GM12878 (cell line): ENCODE measurements around the gene KRT32. TPM values are rescaled to one million over a fixed set of nuclear protein-coding genes. Genes with fewer than 3 reads are reported as not detected.

Experiments used
- ATAC-seq: fragments of 200-7000 bp; cut with Tn5 transposase; 3 replicates; pipeline ENCODE4 v1.9.1; 2020; ENCODE audit warnings: mild to moderate bottlenecking, moderate library complexity
- BruUV-seq: library from RNA; stranded (reverse); fragments of 400-500 nt; replicated peaks from 2 replicates; lab custom pipeline; 2021; lab: Mats Ljungman, UMichigan
- CTCF ChIA-PET: fragments of 300-600 bp; sonication (Branson Sonifier 250); formaldehyde crosslinking; extraction: SDS; loops from one replicate; lab custom pipeline; 2021; ENCODE audit warnings: inconsistent platforms; lab: Yijun Ruan, JAX
- POLR2A ChIA-PET: fragments of 350-600 bp; formaldehyde crosslinking; extraction: SDS; loops from one replicate; lab custom pipeline; 2021; ENCODE audit warnings: inconsistent platforms; lab: Charles Lee
- RAD21 ChIA-PET: fragments of 300-600 bp; sonication (Branson Sonifier 250); formaldehyde crosslinking; loops from one replicate; lab custom pipeline; 2023; ENCODE audit warnings: antibody characterized with exemption; ENCODE audit not compliant: unreplicated experiment; lab: Charles Lee
- SMC1A ChIA-PET: fragments of 300-600 bp; sonication (Branson Sonifier 250); formaldehyde crosslinking; loops from one replicate; lab custom pipeline; 2023; ENCODE audit not compliant: unreplicated experiment, uncharacterized antibody; lab: Charles Lee
- DNase-seq: peaks from one replicate; pipeline ENCODE4 v3.0.0-alpha.2; 2011; ENCODE audit warnings: low read depth, low spot score
- FAIRE-seq: peaks from 3 replicates; lab custom pipeline; 2011; peaks lifted over from hg19 to GRCh38; lab: Jason Lieb, UNC
- H2AFZ ChIP-seq: 2 replicates; pipeline ENCODE4 v1.6.0; 2011; ENCODE audit warnings: low read depth, low read length, control low read depth; ENCODE audit not compliant: control insufficient read depth
- H3K27ac ChIP-seq: 2 replicates; pipeline ENCODE4 v1.5.1; 2011; ENCODE audit warnings: control low read depth; ENCODE audit not compliant: control insufficient read depth, insufficient read depth
- H3K27me3 ChIP-seq, 2 experiments: replicated peaks in 1 of 2; 2 replicates each; pipeline versions ENCODE4 v1.6.0 to v1.6.1; 2011; ENCODE audit warnings: low read length in 1 of 2; ENCODE audit not compliant: control insufficient read depth in 2 of 2, insufficient read depth in 2 of 2
- H3K36me3 ChIP-seq, 2 experiments: 2 replicates each; pipeline ENCODE4 v1.5.1; 2011; ENCODE audit warnings: low read length in 1 of 2; ENCODE audit not compliant: control insufficient read depth in 2 of 2, insufficient read depth in 2 of 2
- H3K4me1 ChIP-seq: 2 replicates; pipeline ENCODE4 v1.6.1; 2011; ENCODE audit warnings: mild to moderate bottlenecking, low read length, moderate library complexity, mixed read lengths; ENCODE audit not compliant: control insufficient read depth, insufficient read depth
- H3K4me2 ChIP-seq: 2 replicates; pipeline ENCODE4 v1.6.0; 2011; ENCODE audit warnings: control low read depth; ENCODE audit not compliant: control insufficient read depth, insufficient read depth
- H3K4me3 ChIP-seq: fragments of 200-600 bp; sonication (generic); 2 replicates; pipeline ENCODE4 v1.5.1; 2016
- H3K79me2 ChIP-seq: 2 replicates; pipeline ENCODE4 v1.6.0; 2011; ENCODE audit warnings: low read length; ENCODE audit not compliant: control insufficient read depth, insufficient read depth
- H3K9ac ChIP-seq: 2 replicates; pipeline ENCODE4 v1.8.0; 2011; ENCODE audit warnings: low read length, control low read depth, mixed read lengths; ENCODE audit not compliant: control insufficient read depth, insufficient read depth
- H3K9me3 ChIP-seq: replicated peaks from 3 replicates; pipeline ENCODE4 v1.5.1; 2011; ENCODE audit warnings: mild to moderate bottlenecking, low read length; ENCODE audit not compliant: control insufficient read depth, insufficient read depth
- H4K20me1 ChIP-seq: 2 replicates; pipeline ENCODE4 v1.6.0; 2011; ENCODE audit not compliant: control insufficient read depth, insufficient read depth
- CREB1 ChIP-seq: IDR thresholded peaks from 2 replicates; pipeline ENCODE4 v1.6.1; 2012; ENCODE audit warnings: low read depth, mild to moderate bottlenecking, inconsistent platforms
- CREM ChIP-seq: IDR thresholded peaks from 2 replicates; pipeline ENCODE4 v1.6.1; 2014; ENCODE audit warnings: antibody characterized with exemption, low read depth
- E2F8 ChIP-seq: fragments of 450-650 bp; IDR thresholded peaks from 2 replicates; pipeline ENCODE4 v1.6.1; 2018; ENCODE audit warnings: mild to moderate bottlenecking, low read depth, moderate library complexity; ENCODE audit not compliant: partially characterized antibody
- EZH2 ChIP-seq: IDR thresholded peaks from 2 replicates; pipeline ENCODE4 v1.6.1; 2012; ENCODE audit warnings: low read depth, mild to moderate bottlenecking, control low read depth, inconsistent platforms, low read length, borderline replicate concordance; ENCODE audit not compliant: control insufficient read depth
- FOXM1 ChIP-seq: IDR thresholded peaks from 2 replicates; pipeline ENCODE4 v1.6.1; 2012; ENCODE audit warnings: low read depth, mild to moderate bottlenecking, inconsistent platforms, low read length, moderate library complexity
- IRF4 ChIP-seq: IDR thresholded peaks from 2 replicates; pipeline ENCODE4 v1.6.1; 2011; ENCODE audit warnings: low read depth, low read length
- RAD51 ChIP-seq: fragments of 450-650 bp; IDR thresholded peaks from 2 replicates; pipeline ENCODE4 v1.6.1; 2016; ENCODE audit warnings: moderate library complexity, mild to moderate bottlenecking, inconsistent platforms
- SIX5 ChIP-seq: IDR thresholded peaks from 2 replicates; pipeline ENCODE4 v1.6.1; 2011; ENCODE audit warnings: mild to moderate bottlenecking, low read depth, low read length, moderate library complexity; ENCODE audit not compliant: severe bottlenecking
- SMAD5 ChIP-seq: IDR thresholded peaks from 2 replicates; pipeline ENCODE4 v1.6.1; 2016; ENCODE audit warnings: antibody characterized with exemption, low read depth
- SUZ12 ChIP-seq: fragments of 200-600 bp; sonication (generic); IDR thresholded peaks from one replicate; pipeline ENCODE4 v1.6.1; 2018; ENCODE audit warnings: antibody characterized with exemption, mild to moderate bottlenecking; ENCODE audit not compliant: unreplicated experiment
- WGBS: methylation state at CpG from one replicate; pipeline ENCODE4 v1.1.6; 2016; ENCODE audit warnings: low lambda C conversion rate; ENCODE audit not compliant: insufficient replicate concordance, insufficient coverage; ENCODE audit errors: missing lambda C conversion rate; 5-methylcytosine and 5-hydroxymethylcytosine counted together
- in situ Hi-C: fragments of 300-500 bp; cut with MboI; formaldehyde crosslinking; loops from 9 replicates; pipeline ENCODE4 v1.14.3; 2018; ENCODE audit warnings: mixed read lengths
- intact Hi-C: fragments of 100-400 bp; cut with micrococcal nuclease; formaldehyde crosslinking; loops from one replicate; pipeline ENCODE4 v1.14.2; 2022; ENCODE audit not compliant: unreplicated experiment
- polyA plus RNA-seq, 11 experiments: library from polyadenylated mRNA; depleted of rRNA in 4 of 11; unstranded in 6 of 11; stranded (reverse) in 5 of 11; fragments of >200 nt; fragmentation: Nextera tagmentation in 4 of 11; fragmentation: Illumina TruSeq in 1 of 11; extraction: Ambion mirVana in 4 of 11; extraction: Trizol in 1 of 11; gene quantifications; 1 replicate in 1 of 11; 2 replicates in 10 of 11; pipeline versions ENCODE4 v1.2.1 to v1.2.3, GENCODE V29; 2011 to 2016; ENCODE audit warnings: inconsistent platforms in 2 of 11, missing spikeins in 2 of 11, low read depth in 1 of 11
- total RNA-seq, 4 experiments: library from RNA; depleted of rRNA in 3 of 4; stranded (reverse); fragments of >200 nt in 3 of 4; fragmentation: Illumina TruSeq in 1 of 4; extraction: Trizol in 1 of 4; gene quantifications; 2 replicates each; pipeline versions ENCODE4 v1.2.1 to v1.2.3, GENCODE V29; 2013 to 2021
- TF ChIP-seq, protein P1 (sequence below): IDR thresholded peaks from 2 replicates; pipeline ENCODE4 v1.6.1; 2011; ENCODE audit warnings: mild to moderate bottlenecking, low read depth, low read length, moderate library complexity; ENCODE audit not compliant: insufficient replicate concordance

KRT32 gene
- total and polyA plus RNA-seq, 10 of the 15 experiments (the other 5 are each of a cell fraction or from before 2014, with no cell fraction given): not detected

DNA sequence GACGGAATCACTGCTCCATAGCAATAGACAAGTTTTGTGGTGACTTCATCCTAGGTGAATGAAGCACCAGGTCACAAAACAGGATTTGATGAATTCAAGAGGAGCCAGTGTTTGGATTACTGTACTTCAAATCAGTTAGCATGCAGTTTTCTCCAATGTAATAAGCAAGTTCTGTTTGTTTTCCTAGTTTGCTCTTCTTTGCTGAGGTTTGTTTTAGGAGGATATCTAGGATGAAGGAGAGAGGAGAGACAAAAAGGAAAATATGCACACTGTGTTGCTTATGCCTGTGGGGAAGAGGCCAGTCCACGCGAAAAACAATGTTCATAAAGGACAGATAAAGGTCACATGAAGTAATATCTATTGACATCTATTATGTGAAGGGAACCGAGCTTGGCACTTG is 51.8 kb downstream of the KRT32 start:
- no TSS peak for BruUV-seq
- Histone ChIP-seq H3K27me3 (peaks cover 0 to 2% of the 10 kb centered on the region in 2 experiments; a peak in 2 of 4 replicates), H3K9me3 (no peaks in the 10 kb centered on the region), H3K4me2 (no peak overlapping the region), H3K79me2 (no peaks in the 10 kb centered on the region), H3K4me3 (no peak overlapping the region), H3K4me1 (no peaks in the 10 kb centered on the region), H2AFZ (no peak overlapping the region), H4K20me1 (no peaks in the 10 kb centered on the region), H3K27ac (no peak overlapping the region), H3K9ac (no peak overlapping the region), H3K36me3 (no peaks in the 10 kb centered on the region)
- FAIRE-seq (no peak), ATAC-seq (no peak), DNase-seq (no peak)
- ChIA-PET SMC1A (no interaction called here), CTCF (no interaction called here), RAD21 (no interaction called here), POLR2A (no interaction called here)
- WGBS: 17% methylated on average over 4 of the region's 4 CpGs
- TF ChIP-seq CREM (no peak), CREB1 (no peak), SMAD5 (no peak), RAD51 (no peak), SIX5 (no peak), SUZ12 (no peak), FOXM1 (no peak)
- in situ Hi-C loops (no loop called here), intact Hi-C loops (no loop called here)

DNA sequence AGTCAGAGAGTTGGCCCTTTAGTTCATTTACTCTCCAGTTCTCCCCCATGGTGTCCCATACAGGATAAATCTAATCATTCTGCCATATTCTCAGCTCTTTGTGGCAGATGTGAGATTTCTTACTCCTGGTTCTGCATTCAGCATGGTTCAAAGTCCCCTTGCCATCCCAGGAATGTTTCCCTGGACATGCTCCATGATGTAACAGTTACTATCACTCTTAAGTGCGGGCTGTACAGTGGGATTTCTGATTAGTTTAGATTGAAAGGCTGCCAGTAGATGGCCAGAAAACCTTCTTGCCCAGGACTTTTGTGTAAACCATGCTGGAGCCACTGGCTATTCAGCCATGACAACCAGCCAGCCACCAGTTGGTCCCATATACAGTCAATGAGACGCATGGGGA is 53.2 kb downstream of the KRT32 start:
- WGBS: 25% methylated on average over 2 of the region's 2 CpGs
- Histone ChIP-seq H3K27me3 (peaks cover 0 to 2% of the 10 kb centered on the region in 2 experiments; a peak in 1 of 4 replicates), H3K4me3 (no peak overlapping the region), H3K4me1 (no peaks in the 10 kb centered on the region), H4K20me1 (no peaks in the 10 kb centered on the region), H2AFZ (no peak overlapping the region)
- BruUV-seq: no TSS peak
- CTCF ChIA-PET: interaction anchor here (0.6 to 1.4 kb wide), 3 partner anchors 10 to 18 kb away, joined by 3 to 6 read pairs (median 4); no protein-coding TSS in a partner anchor
- POLR2A ChIA-PET: no interaction called here
- ATAC-seq (no peak), DNase-seq (no peak), FAIRE-seq (no peak)
- in situ Hi-C loops: no loop called here
- SMC1A ChIA-PET: interaction anchor here (0.9 kb wide), 1 partner anchor 74 kb away, joined by 4 read pairs; no protein-coding TSS in a partner anchor
- TF ChIP-seq EZH2: no peak
- no peak for TF ChIP-seq IRF4
- TF ChIP-seq, protein P1, sequence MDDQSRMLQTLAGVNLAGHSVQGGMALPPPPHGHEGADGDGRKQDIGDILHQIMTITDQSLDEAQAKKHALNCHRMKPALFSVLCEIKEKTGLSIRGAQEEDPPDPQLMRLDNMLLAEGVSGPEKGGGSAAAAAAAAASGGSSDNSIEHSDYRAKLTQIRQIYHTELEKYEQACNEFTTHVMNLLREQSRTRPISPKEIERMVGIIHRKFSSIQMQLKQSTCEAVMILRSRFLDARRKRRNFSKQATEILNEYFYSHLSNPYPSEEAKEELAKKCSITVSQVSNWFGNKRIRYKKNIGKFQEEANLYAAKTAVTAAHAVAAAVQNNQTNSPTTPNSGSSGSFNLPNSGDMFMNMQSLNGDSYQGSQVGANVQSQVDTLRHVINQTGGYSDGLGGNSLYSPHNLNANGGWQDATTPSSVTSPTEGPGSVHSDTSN: no peak
- TF ChIP-seq E2F8: no peak
- TF ChIP-seq, all 136 proteins: peak for 0
- intact Hi-C loops: no loop called here
- Histone ChIP-seq H3K27ac (no peak overlapping the region), H3K79me2 (no peaks in the 10 kb centered on the region), H3K9me3 (no peaks in the 10 kb centered on the region), H3K9ac (no peak overlapping the region), H3K36me3 (no peaks in the 10 kb centered on the region), H3K4me2 (no peak overlapping the region)
- RAD21 ChIA-PET: no interaction called here
